GM18909 (cell line): Measurements from ENCODE around the gene ABCA5.
"Not testable (repeated sequence)": the region's sequence is repeated elsewhere in the genome, so short reads cannot be mapped to it uniquely, and the experiment has no call there.

Experiments
- ATAC-seq: cut with Tn5 transposase; IDR thresholded peaks from one replicate; pipeline ENCODE4 v1.9.1; 2021; ENCODE audit warnings: mild to moderate bottlenecking; ENCODE audit not compliant: unreplicated experiment, poor library complexity

Gene ABCA5

DNA sequence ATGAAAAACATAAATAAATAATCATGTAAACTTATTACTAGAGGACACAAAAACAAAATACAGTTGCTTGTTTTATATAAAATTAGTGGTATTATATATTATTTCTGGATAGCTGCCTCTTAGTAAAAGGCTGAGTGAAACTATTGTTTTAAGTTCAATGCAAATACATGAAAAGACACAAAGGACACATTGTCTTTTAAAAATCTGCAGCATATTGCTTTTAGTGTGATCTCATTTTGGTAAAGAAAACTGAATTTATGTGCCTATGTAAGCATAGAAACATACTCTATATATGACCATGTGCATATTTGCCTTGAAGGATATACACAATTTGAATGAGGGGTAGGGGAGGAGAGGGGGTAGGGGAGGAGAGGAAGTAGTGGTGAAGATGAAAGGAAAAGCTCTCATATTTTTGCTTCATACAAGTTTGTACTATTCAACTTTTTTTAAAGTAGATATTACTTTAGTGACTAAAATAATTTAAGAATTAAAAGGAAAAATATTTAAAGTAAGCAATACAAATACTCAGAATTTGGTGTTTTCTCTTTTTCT is 104.2 kb downstream of the ABCA5 start:
- ATAC-seq, result no peak

DNA sequence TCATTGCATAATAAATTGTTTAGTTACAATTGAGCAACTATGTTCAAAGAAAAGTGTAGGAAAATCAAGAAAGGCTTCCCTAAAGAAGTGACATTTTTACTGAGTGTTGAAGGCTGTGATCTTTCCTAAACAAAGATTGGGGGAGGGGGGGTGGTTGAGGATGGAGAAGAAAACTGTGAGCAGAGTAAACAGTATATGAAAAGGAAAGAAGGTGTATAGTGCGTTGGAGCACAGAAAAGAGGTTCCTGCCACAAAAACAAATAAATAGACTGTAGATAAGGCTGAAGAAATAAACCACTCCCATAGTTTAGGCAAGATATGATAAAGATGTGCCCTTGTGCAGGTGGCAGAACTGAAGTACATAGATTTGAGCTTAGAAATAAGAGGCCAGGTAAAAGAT is 106.8 kb downstream of the ABCA5 start:
- ATAC-seq, result no peak

DNA sequence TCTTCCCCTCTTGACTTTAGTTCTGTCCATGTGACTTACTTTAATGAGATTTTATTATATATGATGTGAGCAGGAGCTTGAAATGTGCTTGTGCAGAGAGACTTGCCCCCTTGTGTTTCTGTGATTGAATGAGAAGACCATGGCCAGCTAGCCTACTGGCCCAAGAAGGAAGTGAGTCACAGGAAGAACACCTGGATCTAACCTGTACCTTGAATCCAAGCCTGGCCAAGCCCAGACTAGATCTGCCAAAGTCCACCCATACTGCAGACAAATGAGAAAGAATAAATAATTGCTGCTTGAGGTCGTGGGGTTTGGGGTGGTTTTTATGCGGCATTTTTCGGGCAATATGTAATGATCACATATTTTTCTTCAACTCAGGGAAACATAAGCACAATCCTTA is 107.9 kb downstream of the ABCA5 start:
- no peak for ATAC-seq

DNA sequence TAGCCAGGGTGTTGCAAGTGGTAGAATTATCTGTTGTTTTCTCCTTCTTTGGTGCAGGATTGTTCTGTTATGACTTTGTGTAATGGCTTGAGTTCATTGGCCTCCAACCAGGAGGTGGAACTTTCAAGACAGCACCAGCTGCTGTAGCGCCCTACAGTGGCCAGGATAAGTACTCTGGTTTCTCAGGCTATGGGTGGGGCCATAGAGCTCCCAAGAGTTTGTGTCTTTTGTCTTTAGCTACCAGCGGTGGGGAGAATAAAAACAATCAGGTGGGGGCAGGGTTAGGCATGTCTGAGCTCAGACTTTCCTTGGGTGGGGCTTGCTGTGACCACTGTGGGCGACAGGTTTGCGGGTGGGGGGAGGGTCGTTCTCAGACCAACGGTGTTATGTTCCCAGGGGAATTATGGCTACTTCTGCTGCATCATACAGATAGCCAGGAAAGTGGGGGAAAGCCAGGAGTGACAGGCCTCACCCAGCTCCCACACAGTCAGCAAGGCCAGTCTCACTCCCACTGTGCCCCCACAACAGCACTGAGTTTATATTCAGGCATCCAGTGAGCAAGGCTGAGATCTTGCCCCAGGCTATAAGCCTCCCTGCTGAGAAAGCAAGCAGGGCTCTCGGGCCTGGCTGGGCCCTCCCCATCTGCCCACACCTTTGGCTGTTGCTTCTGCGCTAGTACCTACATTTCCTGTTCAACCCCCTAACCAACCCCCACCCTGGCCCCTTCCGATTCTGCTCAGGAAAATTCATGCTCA is 113.7 kb downstream of the ABCA5 start:
- no peak for ATAC-seq

DNA sequence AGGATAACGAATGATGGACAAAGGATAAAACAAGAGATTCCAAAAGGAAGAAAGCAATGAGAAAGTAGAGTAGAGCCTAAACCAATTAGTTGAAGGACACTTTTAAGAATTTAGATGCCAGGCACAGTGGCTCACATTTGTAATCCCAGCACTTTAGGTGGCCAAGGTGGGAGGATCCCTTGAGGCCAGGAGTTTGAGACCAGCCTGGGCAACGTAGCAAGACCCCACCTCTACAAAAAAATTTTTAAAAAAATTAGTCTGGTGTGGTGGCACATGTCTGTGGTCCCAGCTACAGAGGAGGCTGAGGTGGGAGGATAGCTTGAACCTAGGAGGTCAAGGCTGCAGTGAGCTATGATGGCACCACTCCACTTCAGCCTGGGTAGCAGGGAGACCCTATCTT is 118.3 kb downstream of the ABCA5 start:
- ATAC-seq, result no peak

DNA sequence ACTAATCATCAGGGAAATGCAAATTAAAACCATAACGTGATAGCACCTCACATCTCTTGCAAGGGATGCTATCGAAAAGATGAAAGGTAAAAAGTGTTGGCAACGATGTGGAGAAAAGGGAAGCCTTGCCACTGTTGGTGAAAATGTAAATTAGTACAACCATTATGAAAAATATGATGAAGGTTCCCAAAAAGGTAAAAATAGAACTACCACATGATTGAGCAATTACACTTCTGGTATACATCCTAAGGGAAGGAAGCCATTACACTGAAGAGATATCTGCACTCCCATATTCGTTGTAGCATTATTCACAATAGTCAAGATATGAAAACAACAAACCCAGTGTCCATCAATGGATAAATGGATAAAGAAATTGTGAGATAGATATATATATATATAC is 119.8 kb downstream of the ABCA5 start:
- ATAC-seq, result no peak

DNA sequence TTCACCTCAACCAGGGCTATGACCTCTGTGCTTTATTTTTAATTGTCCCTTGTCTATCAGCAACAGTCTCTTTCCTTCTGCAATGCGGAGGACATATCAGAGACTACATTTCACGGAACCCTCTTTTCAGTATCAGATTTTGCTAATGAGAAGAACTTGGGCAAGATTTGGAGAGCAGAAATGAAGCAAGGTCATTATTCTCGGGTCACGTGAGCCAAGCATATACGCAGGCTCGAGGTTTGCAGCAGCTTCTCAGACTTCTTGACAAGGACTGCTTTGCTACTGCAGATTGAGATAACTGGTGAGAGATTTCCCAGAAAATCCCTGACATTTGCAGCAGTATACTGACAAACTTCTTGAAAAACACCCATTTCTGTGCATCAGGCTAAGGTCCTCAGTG is 128.7 kb downstream of the ABCA5 start:
- no peak for ATAC-seq

DNA sequence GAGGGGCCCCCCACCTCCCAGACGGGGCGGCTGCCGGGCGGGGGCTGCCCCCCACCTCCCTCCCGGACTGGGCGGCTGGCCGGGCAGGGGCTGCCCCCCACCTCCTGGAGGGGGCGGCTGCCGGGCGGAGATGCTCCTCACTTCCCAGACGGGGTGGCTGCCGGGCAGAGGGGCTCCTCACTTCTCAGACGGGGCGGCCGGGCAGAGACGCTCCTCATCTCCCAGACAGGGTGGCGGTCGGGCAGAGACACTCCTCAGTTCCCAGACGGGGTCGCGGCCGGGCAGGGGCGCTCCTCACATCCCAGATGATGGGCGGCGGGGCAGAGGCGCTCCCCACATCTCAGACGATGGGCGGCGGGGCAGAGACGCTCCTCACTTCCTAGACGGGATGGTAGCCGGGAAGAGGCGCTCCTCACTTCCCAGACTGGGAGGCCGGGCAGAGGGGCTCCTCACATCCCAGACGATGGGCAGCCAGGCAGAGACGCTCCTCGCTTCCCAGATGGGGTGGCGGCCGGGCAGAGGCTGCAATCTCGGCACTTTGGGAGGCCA is 130.8 kb downstream of the ABCA5 start:
- not testable (repeated sequence) for ATAC-seq
